Keratinocyte (primary cell): ENCODE results near the gene COL20A1.

ENCODE experiments used
- EZH2 ChIP-seq: IDR thresholded peaks from one replicate; pipeline ENCODE4 v1.6.1; 2012; ENCODE audit warnings: inconsistent platforms, mild to moderate bottlenecking, low read length, moderate library complexity
- TF ChIP-seq, protein P1 (sequence below), 3 experiments: IDR thresholded peaks in 1 of 3; conservative IDR thresholded peaks in 1 of 3; optimal IDR thresholded peaks in 1 of 3; 2 replicates in 2 of 3; 3 replicates in 1 of 3; pipeline versions ENCODE3 to v1.5.1; 2011; ENCODE audit warnings: low read length in 3 of 3, mild to moderate bottlenecking in 3 of 3, moderate library complexity in 2 of 3, control low read depth in 1 of 3, inconsistent platforms in 1 of 3; ENCODE audit not compliant: insufficient read depth in 2 of 3; ENCODE audit errors: extremely low read depth in 1 of 3

GRCh38 chr20:63283397-63284082 lies 9.4 kb upstream of the COL20A1 start:
- TF ChIP-seq, protein P1, sequence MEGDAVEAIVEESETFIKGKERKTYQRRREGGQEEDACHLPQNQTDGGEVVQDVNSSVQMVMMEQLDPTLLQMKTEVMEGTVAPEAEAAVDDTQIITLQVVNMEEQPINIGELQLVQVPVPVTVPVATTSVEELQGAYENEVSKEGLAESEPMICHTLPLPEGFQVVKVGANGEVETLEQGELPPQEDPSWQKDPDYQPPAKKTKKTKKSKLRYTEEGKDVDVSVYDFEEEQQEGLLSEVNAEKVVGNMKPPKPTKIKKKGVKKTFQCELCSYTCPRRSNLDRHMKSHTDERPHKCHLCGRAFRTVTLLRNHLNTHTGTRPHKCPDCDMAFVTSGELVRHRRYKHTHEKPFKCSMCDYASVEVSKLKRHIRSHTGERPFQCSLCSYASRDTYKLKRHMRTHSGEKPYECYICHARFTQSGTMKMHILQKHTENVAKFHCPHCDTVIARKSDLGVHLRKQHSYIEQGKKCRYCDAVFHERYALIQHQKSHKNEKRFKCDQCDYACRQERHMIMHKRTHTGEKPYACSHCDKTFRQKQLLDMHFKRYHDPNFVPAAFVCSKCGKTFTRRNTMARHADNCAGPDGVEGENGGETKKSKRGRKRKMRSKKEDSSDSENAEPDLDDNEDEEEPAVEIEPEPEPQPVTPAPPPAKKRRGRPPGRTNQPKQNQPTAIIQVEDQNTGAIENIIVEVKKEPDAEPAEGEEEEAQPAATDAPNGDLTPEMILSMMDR (optimal IDR thresholded peaks at IDR 0.05 in 1 of 3, IDR thresholded peaks at IDR 0.05 in 1 of 3, conservative IDR thresholded peaks at IDR 0.05 in 1 of 3; ENCODE audit: extremely low read depth in 1 of 3, insufficient read depth in 2 of 3, low read length in 3 of 3), result no peak
- no peak for TF ChIP-seq EZH2
